ENCODE results near the gene CDC14A. TPM values are rescaled to one million over a fixed set of nuclear protein-coding genes. Genes with fewer than 3 reads are reported as not detected.

CDC14A gene
- total and polyA plus RNA-seq, 2 of the 8 experiments (the other 6 are each of a cell fraction or from before 2014, with no cell fraction given): 3.2 to 8.9 TPM

DNA sequence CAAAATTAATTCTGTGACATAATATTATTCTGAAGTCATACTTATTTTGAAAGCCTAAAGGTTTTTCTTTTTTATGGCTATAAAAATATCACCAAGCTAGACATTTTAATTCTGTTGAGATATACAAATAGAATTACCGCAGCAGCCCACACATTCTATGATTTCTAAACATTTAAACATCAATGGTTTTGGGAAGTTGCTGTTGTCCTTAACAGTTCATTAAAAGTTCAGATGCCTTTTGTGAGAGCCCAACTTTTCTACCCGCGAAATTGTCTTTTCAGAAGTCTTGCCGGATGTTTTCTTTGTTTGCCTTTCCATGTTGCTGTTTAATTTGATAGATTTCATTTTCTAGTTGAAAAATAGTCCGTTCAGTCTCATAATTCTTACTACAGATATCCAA lies 40.5 kb downstream of the CDC14A start:
- H3K56ac ChIP-seq (replicated peaks; ENCODE audit: insufficient read length, low read depth, low read length): no peak overlapping the region
- no peak for FAIRE-seq
- no peaks in the 10 kb centered on the region for H3K79me2 ChIP-seq (ENCODE audit: control insufficient read depth in 1 of 2, insufficient read depth in 2 of 2, low read length in 2 of 2)
- no peak overlapping the region for H3K4me2 ChIP-seq (ENCODE audit: insufficient read depth in 1 of 2, low read depth in 2 of 2, low read length in 2 of 2)
- no peak for TF ChIP-seq TAF1 (IDR thresholded peaks at IDR 0.05; ENCODE audit: low read depth, low read length)
- H4K91ac ChIP-seq (replicated peaks; ENCODE audit: insufficient read length, low read length): no peak overlapping the region
- no peak overlapping the region for H3K18ac ChIP-seq (ENCODE audit: extremely low read depth, low read length)
- ChIA-PET POLR2A (ENCODE audit: partially characterized antibody) (no interaction called here), CTCF (ENCODE audit: partially characterized antibody) (interaction anchor here (1.9 kb wide), 1 partner anchor 13 kb away, joined by 8 read pairs; no protein-coding TSS in a partner anchor)
- no peak for DNase-seq (ENCODE audit: low read depth in 1 of 2, low spot score in 2 of 2)
- no peaks in the 10 kb centered on the region for H4K20me1 ChIP-seq (replicated peaks in 1 of 2; ENCODE audit: control insufficient read depth in 1 of 2, insufficient read depth in 2 of 2, low read length in 2 of 2)
- H2BK5ac ChIP-seq (ENCODE audit: low read depth, low read length): no peak overlapping the region
- no peak overlapping the region for H2AK5ac ChIP-seq (ENCODE audit: low read depth, low read length)
- H2BK20ac ChIP-seq (ENCODE audit: low read length): no peak overlapping the region
- H3K23me2 ChIP-seq (ENCODE audit: low read depth, low read length): no peaks in the 10 kb centered on the region; the same call in 1 of the 2 replicates
- WGBS, 2 experiments (ENCODE audit: extremely low coverage in 1 of 2, insufficient coverage in 1 of 2, insufficient read length in 1 of 2, insufficient replicate concordance in 2 of 2, low coverage in 1 of 2, low lambda C conversion rate in 2 of 2, missing lambda C conversion rate in 1 of 2): 93% methylated on average over 5 of the region's 5 CpGs; no CpG with 5 or more reads in 1 of the 2 experiments
- H2BK15ac ChIP-seq (ENCODE audit: low read length): no peak overlapping the region
- peaks cover 0 to 3% (median 0%) of the 10 kb centered on the region in 4 experiments; a peak in 1 of 8 replicates for H3K36me3 ChIP-seq (ENCODE audit: control insufficient read depth in 2 of 4, insufficient read depth in 4 of 4, low read length in 3 of 4)
- no peak overlapping the region for H3K9ac ChIP-seq (replicated peaks in 1 of 4; ENCODE audit: extremely low read depth in 1 of 4, low read depth in 3 of 4, low read length in 3 of 4)
- H3K27ac ChIP-seq (ENCODE audit: low read depth, low read length): no peak overlapping the region
- no peak overlapping the region for H3K14ac ChIP-seq (ENCODE audit: insufficient read length)
- no peak overlapping the region for H4K8ac ChIP-seq (ENCODE audit: extremely low read depth, insufficient read depth, low read length)
- H2BK120ac ChIP-seq (replicated peaks; ENCODE audit: low read depth, low read length): no peak overlapping the region
- H3K4me1 ChIP-seq (replicated peaks in 1 of 4; ENCODE audit: control insufficient read depth in 3 of 4, insufficient read depth in 4 of 4, low read length in 3 of 4): no peaks in the 10 kb centered on the region
- no peaks in the 10 kb centered on the region; the same call in 1 of the 2 replicates for H3K79me1 ChIP-seq (ENCODE audit: low read depth, low read length)
- no peak overlapping the region for H3K4me3 ChIP-seq (ENCODE audit: extremely low read depth in 1 of 4, insufficient read depth in 2 of 4, low read depth in 3 of 4, low read length in 4 of 4)
- H2AFZ ChIP-seq (ENCODE audit: low read length): no peak overlapping the region
- H4K5ac ChIP-seq (ENCODE audit: insufficient read length, low read depth, low read length): no peak overlapping the region
- no peaks in the 10 kb centered on the region for H3K27me3 ChIP-seq (replicated peaks in 1 of 4; ENCODE audit: control insufficient read depth in 3 of 4, extremely low read depth in 1 of 4, insufficient read depth in 3 of 4, low read length in 3 of 4)
- H2BK12ac ChIP-seq (ENCODE audit: low read depth, low read length): no peak overlapping the region
- H3K23ac ChIP-seq (ENCODE audit: insufficient read length): no peak overlapping the region
- H3K4ac ChIP-seq (replicated peaks; ENCODE audit: insufficient read length, low read depth, low read length): no peak overlapping the region
- H3K9me3 ChIP-seq (ENCODE audit: insufficient read depth in 2 of 2, low read depth in 1 of 2, low read length in 1 of 2): no peaks in the 10 kb centered on the region

Data from H1 (cell line).